Measurements from ENCODE around the gene SPATA22.
"Not testable (repeated sequence)": the region's sequence is repeated elsewhere in the genome, so short reads cannot be mapped to it uniquely, and the experiment has no call there.

DNA sequence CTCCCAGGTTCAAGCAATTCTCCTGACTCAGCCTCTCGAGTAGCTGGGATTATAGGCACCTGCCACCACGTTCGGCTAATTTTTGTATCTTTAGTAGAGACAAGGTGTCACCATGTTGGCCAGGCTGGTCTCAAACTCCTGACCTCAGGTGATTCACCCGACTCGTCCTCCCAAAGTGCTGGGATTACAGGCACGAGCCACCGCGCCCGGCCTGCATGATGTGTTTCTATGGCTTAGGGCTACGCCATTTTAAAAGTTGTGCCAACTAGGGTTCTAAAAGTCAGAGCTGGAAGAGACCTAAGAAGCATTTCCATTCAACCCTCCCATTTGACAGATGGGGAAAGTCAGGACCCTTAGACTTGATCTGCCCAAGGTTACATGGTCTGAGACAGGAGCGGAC, 42.5 kb upstream of the SPATA22 start:
- TF ChIP-seq, protein P1, sequence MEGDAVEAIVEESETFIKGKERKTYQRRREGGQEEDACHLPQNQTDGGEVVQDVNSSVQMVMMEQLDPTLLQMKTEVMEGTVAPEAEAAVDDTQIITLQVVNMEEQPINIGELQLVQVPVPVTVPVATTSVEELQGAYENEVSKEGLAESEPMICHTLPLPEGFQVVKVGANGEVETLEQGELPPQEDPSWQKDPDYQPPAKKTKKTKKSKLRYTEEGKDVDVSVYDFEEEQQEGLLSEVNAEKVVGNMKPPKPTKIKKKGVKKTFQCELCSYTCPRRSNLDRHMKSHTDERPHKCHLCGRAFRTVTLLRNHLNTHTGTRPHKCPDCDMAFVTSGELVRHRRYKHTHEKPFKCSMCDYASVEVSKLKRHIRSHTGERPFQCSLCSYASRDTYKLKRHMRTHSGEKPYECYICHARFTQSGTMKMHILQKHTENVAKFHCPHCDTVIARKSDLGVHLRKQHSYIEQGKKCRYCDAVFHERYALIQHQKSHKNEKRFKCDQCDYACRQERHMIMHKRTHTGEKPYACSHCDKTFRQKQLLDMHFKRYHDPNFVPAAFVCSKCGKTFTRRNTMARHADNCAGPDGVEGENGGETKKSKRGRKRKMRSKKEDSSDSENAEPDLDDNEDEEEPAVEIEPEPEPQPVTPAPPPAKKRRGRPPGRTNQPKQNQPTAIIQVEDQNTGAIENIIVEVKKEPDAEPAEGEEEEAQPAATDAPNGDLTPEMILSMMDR (IDR thresholded peaks at IDR 0.05; ENCODE audit: insufficient read depth, low read depth, low read length), result not testable (repeated sequence)
- not testable (repeated sequence) for TF ChIP-seq EZH2 (IDR thresholded peaks at IDR 0.05; ENCODE audit: insufficient read depth, low read length)

All from astrocyte (in vitro differentiated cells and primary cell).